CD4-positive, alpha-beta T cell treated with Interleukin-6 at 100 ng/mL for 8 hours (primary cell): ENCODE measurements around the gene LGSN.
"Not testable (repeated sequence)": the region's sequence is repeated elsewhere in the genome, so short reads cannot be mapped to it uniquely, and the experiment has no call there.

Experiments used
- DNase-seq: peaks from one replicate; pipeline ENCODE4 v3.0.0-alpha.2; 2020; ENCODE audit warnings: mixed read lengths, low spot score

LGSN gene

GRCh38 chr6:63236398-63236817 is 83.4 kb downstream of the LGSN start:
- no peak for DNase-seq

- DNase-seq = not testable (repeated sequence)
These were observed 89.3 kb downstream of the LGSN start for GRCh38 chr6:63230511-63230910.

GRCh38 chr6:63230027-63230426 is 89.8 kb downstream of the LGSN start:
- DNase-seq = not testable (repeated sequence)

- DNase-seq = not testable (repeated sequence)
These were observed 91.6 kb downstream of the LGSN start for GRCh38 chr6:63227928-63228894.

GRCh38 chr6:63225987-63226386 is 93.8 kb downstream of the LGSN start:
- DNase-seq = not testable (repeated sequence)
